HEK293 (cell line): Measurements from ENCODE around the gene VRK3.

Source experiments
- EGR2 ChIP-seq: fragments of 450-650 bp; formaldehyde crosslinking; IDR thresholded peaks from 2 replicates; pipeline ENCODE4 v1.5.1; 2016; ENCODE audit warnings: low read depth, missing biosample characterization, missing genetic modification characterization
- FEZF1 ChIP-seq: fragments of 450-650 bp; formaldehyde crosslinking; IDR thresholded peaks from 2 replicates; pipeline ENCODE4 v1.5.1; 2016; ENCODE audit warnings: missing biosample characterization, missing genetic modification characterization
- GLIS2 ChIP-seq: fragments of 450-650 bp; formaldehyde crosslinking; IDR thresholded peaks from 2 replicates; pipeline ENCODE4 v1.5.1; 2016; ENCODE audit warnings: missing biosample characterization, missing genetic modification characterization
- HOXA7 ChIP-seq: sonication (generic); formaldehyde crosslinking; IDR thresholded peaks from 2 replicates; pipeline ENCODE4 v1.8.1; 2022; ENCODE audit warnings: missing genetic modification reagents, borderline replicate concordance
- KLF1 ChIP-seq: fragments of 450-650 bp; formaldehyde crosslinking; IDR thresholded peaks from 2 replicates; pipeline ENCODE4 v1.5.1; 2016; ENCODE audit warnings: missing biosample characterization, missing genetic modification characterization
- KLF16 ChIP-seq: fragments of 450-650 bp; formaldehyde crosslinking; IDR thresholded peaks from 2 replicates; pipeline ENCODE4 v1.5.1; 2017; ENCODE audit warnings: missing biosample characterization, missing genetic modification characterization
- KLF8 ChIP-seq: fragments of 450-650 bp; formaldehyde crosslinking; IDR thresholded peaks from 2 replicates; pipeline ENCODE4 v1.5.1; 2016; ENCODE audit warnings: missing biosample characterization, missing genetic modification characterization
- MEIS1 ChIP-seq: sonication (generic); formaldehyde crosslinking; IDR thresholded peaks from 2 replicates; pipeline ENCODE4 v1.8.1; 2022; ENCODE audit warnings: missing genetic modification reagents, mild to moderate bottlenecking, borderline replicate concordance
- OSR2 ChIP-seq: fragments of 450-650 bp; formaldehyde crosslinking; IDR thresholded peaks from 2 replicates; pipeline ENCODE4 v1.5.1; 2016; ENCODE audit warnings: missing biosample characterization, missing genetic modification characterization
- SP7 ChIP-seq: fragments of 450-650 bp; formaldehyde crosslinking; IDR thresholded peaks from 2 replicates; pipeline ENCODE4 v1.5.1; 2016; ENCODE audit warnings: missing biosample characterization, missing genetic modification characterization
- TCF7L2 ChIP-seq: IDR thresholded peaks from 2 replicates; pipeline ENCODE4 v1.6.1; 2011; ENCODE audit warnings: low read depth, mild to moderate bottlenecking, inconsistent platforms, low read length, moderate library complexity, borderline replicate concordance
- ZBTB20 ChIP-seq: fragments of 450-650 bp; formaldehyde crosslinking; IDR thresholded peaks from 2 replicates; pipeline ENCODE4 v1.5.1; 2016; ENCODE audit warnings: missing biosample characterization, missing genetic modification characterization
- ZFP3 ChIP-seq: fragments of 450-650 bp; formaldehyde crosslinking; IDR thresholded peaks from 2 replicates; pipeline ENCODE4 v1.5.1; 2016; ENCODE audit warnings: low read depth, missing biosample characterization, missing genetic modification characterization
- ZNF146 ChIP-seq: fragments of 450-650 bp; formaldehyde crosslinking; IDR thresholded peaks from 2 replicates; pipeline ENCODE4 v1.5.1; 2016; ENCODE audit warnings: missing biosample characterization, missing genetic modification characterization
- ZNF239 ChIP-seq: fragments of 450-650 bp; formaldehyde crosslinking; IDR thresholded peaks from 2 replicates; pipeline ENCODE4 v1.5.1; 2016; ENCODE audit warnings: missing biosample characterization, missing genetic modification characterization
- ZNF302 ChIP-seq: fragments of 450-650 bp; formaldehyde crosslinking; IDR thresholded peaks from 2 replicates; pipeline ENCODE4 v1.5.1; 2016; ENCODE audit warnings: missing biosample characterization, missing genetic modification characterization, low read depth
- ZNF391 ChIP-seq: fragments of 450-650 bp; formaldehyde crosslinking; IDR thresholded peaks from 2 replicates; pipeline ENCODE4 v1.5.1; 2016; ENCODE audit warnings: low read depth, missing biosample characterization, missing genetic modification characterization, borderline replicate concordance
- ZNF394 ChIP-seq: fragments of 450-650 bp; formaldehyde crosslinking; IDR thresholded peaks from 2 replicates; pipeline ENCODE4 v1.5.1; 2016; ENCODE audit warnings: missing biosample characterization, missing genetic modification characterization, mild to moderate bottlenecking, moderate library complexity, borderline replicate concordance
- ZNF529 ChIP-seq: fragments of 450-650 bp; formaldehyde crosslinking; IDR thresholded peaks from 2 replicates; pipeline ENCODE4 v1.5.1; 2017; ENCODE audit warnings: missing genetic modification characterization, missing biosample characterization; ENCODE audit not compliant: insufficient replicate concordance
- ZNF548 ChIP-seq: fragments of 450-650 bp; formaldehyde crosslinking; IDR thresholded peaks from 2 replicates; pipeline ENCODE4 v1.5.1; 2016; ENCODE audit warnings: missing biosample characterization, missing genetic modification characterization
- ZNF701 ChIP-seq: fragments of 450-650 bp; formaldehyde crosslinking; IDR thresholded peaks from 2 replicates; pipeline ENCODE4 v1.5.1; 2016; ENCODE audit warnings: missing biosample characterization, missing genetic modification characterization
- ZNF747 ChIP-seq: fragments of 450-650 bp; formaldehyde crosslinking; IDR thresholded peaks from 2 replicates; pipeline ENCODE4 v1.5.1; 2016; ENCODE audit warnings: missing biosample characterization, missing genetic modification characterization
- ZNF76 ChIP-seq: fragments of 450-650 bp; formaldehyde crosslinking; IDR thresholded peaks from 2 replicates; pipeline ENCODE4; 2016; ENCODE audit warnings: low read depth, missing biosample characterization, missing genetic modification characterization, borderline replicate concordance
- ZNF785 ChIP-seq: fragments of 450-650 bp; formaldehyde crosslinking; IDR thresholded peaks from 2 replicates; pipeline ENCODE4 v1.5.1; 2016; ENCODE audit warnings: missing biosample characterization, missing genetic modification characterization
- TF ChIP-seq, protein P1 (sequence below): fragments of 450-650 bp; formaldehyde crosslinking; IDR thresholded peaks from 2 replicates; pipeline ENCODE4 v1.5.1; 2016; ENCODE audit warnings: missing biosample characterization, missing genetic modification characterization, borderline replicate concordance
- TF ChIP-seq, protein P2 (sequence below): fragments of 450-650 bp; IDR thresholded peaks from 2 replicates; pipeline ENCODE4 v1.5.1; 2018; ENCODE audit warnings: missing biosample characterization, missing genetic modification characterization
- TF ChIP-seq, protein P3 (sequence below): fragments of 450-650 bp; formaldehyde crosslinking; IDR thresholded peaks from 2 replicates; pipeline ENCODE4 v1.5.1; 2016; ENCODE audit warnings: missing biosample characterization, missing genetic modification characterization, low read depth
- TF ChIP-seq, protein P4 (sequence below): fragments of 450-650 bp; formaldehyde crosslinking; IDR thresholded peaks from 2 replicates; pipeline ENCODE4 v1.5.1; 2016; ENCODE audit warnings: missing biosample characterization, missing genetic modification characterization
- TF ChIP-seq, protein P5 (sequence below): fragments of 450-650 bp; formaldehyde crosslinking; IDR thresholded peaks from 2 replicates; pipeline ENCODE4 v1.5.1; 2016; ENCODE audit warnings: missing biosample characterization, missing genetic modification characterization
- TF ChIP-seq, protein P6 (sequence below): fragments of 450-650 bp; formaldehyde crosslinking; IDR thresholded peaks from 2 replicates; pipeline ENCODE4 v1.5.1; 2016; ENCODE audit warnings: missing biosample characterization, missing genetic modification characterization

Gene VRK3

DNA sequence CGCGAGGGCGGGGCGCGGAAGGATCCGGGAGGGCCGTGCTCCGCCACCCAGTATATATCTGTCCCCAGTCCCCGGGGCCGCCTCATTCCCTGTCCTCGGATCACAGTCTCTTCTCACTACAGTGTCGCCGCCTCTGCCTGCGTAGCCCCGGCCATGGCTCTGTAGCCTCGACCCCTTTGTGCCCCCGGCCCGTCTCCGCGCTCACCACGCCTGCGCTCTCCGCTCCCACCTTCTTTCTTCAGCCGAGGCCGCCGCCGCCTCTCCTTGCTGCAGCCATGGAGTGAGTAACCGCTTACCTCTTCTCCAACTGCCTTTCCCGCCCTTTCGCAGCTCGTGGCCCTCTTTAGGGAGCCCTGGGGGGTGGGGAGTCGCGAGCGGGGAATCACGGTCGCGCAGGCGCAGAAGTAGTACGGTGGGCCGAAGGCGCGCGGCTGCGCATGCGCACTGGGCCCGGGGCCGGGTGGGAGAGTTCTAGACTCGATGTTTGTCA lies 96.0 kb downstream of the VRK3 start, which contains the start of the genes ATF5 and NUP62 (continued):
- TF ChIP-seq FEZF1 (tag by site-specific recombination) (peak; percentile 41), ZNF548 (no peak), ZNF394 (tag by site-specific recombination) (peak; percentile 72; the same call in 1 of the 2 replicates), KLF8 (tag by site-specific recombination) (no peak; the same call in 1 of the 2 replicates), EGR2 (tag by site-specific recombination) (0 out of 2 replicates have a peak, but pooled peaks have one; percentile 4), KLF16 (tag by site-specific recombination) (peak; percentile 98), ZNF146 (tag by site-specific recombination) (no peak), ZBTB20 (peak; percentile 82; the same call in 1 of the 2 replicates), GLIS2 (tag by site-specific recombination) (peak; percentile 90), ZNF302 (tag by site-specific recombination) (peak; percentile 16; the same call in 1 of the 2 replicates), OSR2 (tag by site-specific recombination) (no peak), ZNF76 (peak; percentile 84), MEIS1 (CRISPR knock-in tag) (no peak), SP7 (peak; percentile 79), ZNF239 (tag by site-specific recombination) (no peak), ZNF701 (tag by site-specific recombination) (no peak), ZNF747 (tag by site-specific recombination) (no peak), ZFP3 (no peak), ZNF529 (tag by site-specific recombination) (no peak), ZNF391 (tag by site-specific recombination) (peak; percentile 66), ZNF785 (tag by site-specific recombination) (peak; percentile 88; the same call in 1 of the 2 replicates), KLF1 (tag by site-specific recombination) (peak; percentile 81), TCF7L2 (no peak), HOXA7 (CRISPR knock-in tag) (no peak)
- TF ChIP-seq, protein P1, sequence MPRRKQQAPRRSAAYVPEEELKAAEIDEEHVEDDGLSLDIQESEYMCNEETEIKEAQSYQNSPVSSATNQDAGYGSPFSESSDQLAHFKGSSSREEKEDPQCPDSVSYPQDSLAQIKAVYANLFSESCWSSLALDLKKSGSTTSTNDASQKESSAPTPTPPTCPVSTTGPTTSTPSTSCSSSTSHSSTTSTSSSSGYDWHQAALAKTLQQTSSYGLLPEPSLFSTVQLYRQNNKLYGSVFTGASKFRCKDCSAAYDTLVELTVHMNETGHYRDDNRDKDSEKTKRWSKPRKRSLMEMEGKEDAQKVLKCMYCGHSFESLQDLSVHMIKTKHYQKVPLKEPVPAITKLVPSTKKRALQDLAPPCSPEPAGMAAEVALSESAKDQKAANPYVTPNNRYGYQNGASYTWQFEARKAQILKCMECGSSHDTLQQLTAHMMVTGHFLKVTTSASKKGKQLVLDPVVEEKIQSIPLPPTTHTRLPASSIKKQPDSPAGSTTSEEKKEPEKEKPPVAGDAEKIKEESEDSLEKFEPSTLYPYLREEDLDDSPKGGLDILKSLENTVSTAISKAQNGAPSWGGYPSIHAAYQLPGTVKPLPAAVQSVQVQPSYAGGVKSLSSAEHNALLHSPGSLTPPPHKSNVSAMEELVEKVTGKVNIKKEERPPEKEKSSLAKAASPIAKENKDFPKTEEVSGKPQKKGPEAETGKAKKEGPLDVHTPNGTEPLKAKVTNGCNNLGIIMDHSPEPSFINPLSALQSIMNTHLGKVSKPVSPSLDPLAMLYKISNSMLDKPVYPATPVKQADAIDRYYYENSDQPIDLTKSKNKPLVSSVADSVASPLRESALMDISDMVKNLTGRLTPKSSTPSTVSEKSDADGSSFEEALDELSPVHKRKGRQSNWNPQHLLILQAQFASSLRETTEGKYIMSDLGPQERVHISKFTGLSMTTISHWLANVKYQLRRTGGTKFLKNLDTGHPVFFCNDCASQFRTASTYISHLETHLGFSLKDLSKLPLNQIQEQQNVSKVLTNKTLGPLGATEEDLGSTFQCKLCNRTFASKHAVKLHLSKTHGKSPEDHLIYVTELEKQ (tag by site-specific recombination): no peak
- TF ChIP-seq, protein P2, sequence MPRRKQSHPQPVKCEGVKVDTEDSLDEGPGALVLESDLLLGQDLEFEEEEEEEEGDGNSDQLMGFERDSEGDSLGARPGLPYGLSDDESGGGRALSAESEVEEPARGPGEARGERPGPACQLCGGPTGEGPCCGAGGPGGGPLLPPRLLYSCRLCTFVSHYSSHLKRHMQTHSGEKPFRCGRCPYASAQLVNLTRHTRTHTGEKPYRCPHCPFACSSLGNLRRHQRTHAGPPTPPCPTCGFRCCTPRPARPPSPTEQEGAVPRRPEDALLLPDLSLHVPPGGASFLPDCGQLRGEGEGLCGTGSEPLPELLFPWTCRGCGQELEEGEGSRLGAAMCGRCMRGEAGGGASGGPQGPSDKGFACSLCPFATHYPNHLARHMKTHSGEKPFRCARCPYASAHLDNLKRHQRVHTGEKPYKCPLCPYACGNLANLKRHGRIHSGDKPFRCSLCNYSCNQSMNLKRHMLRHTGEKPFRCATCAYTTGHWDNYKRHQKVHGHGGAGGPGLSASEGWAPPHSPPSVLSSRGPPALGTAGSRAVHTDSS (tag by site-specific recombination): 0 out of 2 replicates have a peak, but pooled peaks have one; percentile 5
- TF ChIP-seq, protein P3, sequence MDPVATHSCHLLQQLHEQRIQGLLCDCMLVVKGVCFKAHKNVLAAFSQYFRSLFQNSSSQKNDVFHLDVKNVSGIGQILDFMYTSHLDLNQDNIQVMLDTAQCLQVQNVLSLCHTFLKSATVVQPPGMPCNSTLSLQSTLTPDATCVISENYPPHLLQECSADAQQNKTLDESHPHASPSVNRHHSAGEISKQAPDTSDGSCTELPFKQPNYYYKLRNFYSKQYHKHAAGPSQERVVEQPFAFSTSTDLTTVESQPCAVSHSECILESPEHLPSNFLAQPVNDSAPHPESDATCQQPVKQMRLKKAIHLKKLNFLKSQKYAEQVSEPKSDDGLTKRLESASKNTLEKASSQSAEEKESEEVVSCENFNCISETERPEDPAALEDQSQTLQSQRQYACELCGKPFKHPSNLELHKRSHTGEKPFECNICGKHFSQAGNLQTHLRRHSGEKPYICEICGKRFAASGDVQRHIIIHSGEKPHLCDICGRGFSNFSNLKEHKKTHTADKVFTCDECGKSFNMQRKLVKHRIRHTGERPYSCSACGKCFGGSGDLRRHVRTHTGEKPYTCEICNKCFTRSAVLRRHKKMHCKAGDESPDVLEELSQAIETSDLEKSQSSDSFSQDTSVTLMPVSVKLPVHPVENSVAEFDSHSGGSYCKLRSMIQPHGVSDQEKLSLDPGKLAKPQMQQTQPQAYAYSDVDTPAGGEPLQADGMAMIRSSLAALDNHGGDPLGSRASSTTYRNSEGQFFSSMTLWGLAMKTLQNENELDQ: no peak
- TF ChIP-seq, protein P4, sequence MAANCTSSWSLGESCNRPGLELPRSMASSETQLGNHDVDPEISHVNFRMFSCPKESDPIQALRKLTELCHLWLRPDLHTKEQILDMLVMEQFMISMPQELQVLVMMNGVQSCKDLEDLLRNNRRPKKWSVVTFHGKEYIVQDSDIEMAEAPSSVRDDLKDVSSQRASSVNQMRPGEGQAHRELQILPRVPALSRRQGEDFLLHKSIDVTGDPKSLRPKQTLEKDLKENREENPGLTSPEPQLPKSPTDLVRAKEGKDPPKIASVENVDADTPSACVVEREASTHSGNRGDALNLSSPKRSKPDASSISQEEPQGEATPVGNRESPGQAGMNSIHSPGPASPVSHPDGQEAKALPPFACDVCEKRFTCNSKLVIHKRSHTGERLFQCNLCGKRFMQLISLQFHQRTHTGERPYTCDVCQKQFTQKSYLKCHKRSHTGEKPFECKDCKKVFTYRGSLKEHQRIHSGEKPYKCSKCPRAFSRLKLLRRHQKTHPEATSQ: peak; percentile 55; the same call in 1 of the 2 replicates
- TF ChIP-seq, protein P5, sequence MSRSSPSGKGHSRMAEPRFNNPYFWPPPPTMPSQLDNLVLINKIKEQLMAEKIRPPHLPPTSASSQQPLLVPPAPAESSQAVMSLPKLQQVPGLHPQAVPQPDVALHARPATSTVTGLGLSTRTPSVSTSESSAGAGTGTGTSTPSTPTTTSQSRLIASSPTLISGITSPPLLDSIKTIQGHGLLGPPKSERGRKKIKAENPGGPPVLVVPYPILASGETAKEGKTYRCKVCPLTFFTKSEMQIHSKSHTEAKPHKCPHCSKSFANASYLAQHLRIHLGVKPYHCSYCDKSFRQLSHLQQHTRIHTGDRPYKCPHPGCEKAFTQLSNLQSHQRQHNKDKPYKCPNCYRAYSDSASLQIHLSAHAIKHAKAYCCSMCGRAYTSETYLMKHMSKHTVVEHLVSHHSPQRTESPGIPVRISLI (tag by site-specific recombination): no peak
- TF ChIP-seq, protein P6, sequence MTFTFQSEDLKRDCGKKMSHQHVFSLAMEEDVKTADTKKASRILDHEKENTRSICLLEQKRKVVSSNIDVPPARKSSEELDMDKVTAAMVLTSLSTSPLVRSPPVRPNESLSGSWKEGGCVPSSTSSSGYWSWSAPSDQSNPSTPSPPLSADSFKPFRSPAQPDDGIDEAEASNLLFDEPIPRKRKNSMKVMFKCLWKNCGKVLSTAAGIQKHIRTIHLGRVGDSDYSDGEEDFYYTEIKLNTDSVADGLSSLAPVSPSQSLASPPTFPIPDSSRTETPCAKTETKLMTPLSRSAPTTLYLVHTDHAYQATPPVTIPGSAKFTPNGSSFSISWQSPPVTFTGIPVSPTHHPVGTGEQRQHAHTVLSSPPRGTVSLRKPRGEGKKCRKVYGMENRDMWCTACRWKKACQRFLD (tag by site-specific recombination): no peak
